Measurements from ENCODE around the gene NPFFR1. TPM values are rescaled to one million over a fixed set of nuclear protein-coding genes. Genes with fewer than 3 reads are reported as not detected.
"Not testable (repeated sequence)": the region's sequence is repeated elsewhere in the genome, so short reads cannot be mapped to it uniquely, and the experiment has no call there.

Gene NPFFR1
- total and polyA plus RNA-seq, 8 donors, result under 0.01 to 0.03 (median 0.03) TPM; not detected in 4

DNA sequence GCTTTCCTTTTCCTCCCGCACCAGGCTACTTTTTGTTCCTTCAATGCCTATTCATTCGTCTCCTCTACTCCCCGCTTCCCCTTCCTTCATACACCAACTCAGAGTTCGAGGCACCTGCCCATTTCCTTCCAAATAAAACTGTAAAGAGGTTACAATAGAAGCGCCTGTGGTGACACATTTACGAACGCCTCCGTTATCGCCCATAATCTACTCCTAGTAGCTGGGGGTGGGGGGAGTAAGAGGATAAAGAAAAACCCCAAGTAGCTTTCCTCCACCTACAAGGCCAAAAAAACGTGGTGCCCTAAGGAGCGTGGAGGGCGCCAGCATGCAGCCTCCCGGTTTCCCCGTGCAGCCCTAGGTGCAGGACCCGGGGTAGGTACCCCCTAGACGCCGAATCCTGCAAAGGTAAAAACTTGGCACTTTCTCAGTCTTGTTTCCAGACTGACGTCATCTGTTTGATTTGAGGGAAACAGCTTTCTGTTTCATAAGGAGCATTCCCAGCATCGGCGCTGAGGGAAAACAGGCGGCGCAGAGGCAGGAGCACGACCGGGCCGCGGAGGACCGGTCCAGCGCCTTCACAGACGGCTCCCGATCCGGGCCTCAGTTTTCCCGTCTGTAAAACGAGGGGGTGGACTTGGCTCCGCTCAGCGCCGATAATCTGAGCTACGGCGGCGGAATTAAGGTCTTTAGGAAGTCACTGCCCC is 51.5 kb downstream of the NPFFR1 start:
- Histone ChIP-seq H3K27me3 (no peaks in the 10 kb centered on the region), H3K4me1 (peaks cover 4 to 38% (median 15%) of the 10 kb centered on the region in 3 donors), H3K27ac (peak overlapping the region; percentile 82 to 92 (median 87)), H3K36me3 (peaks cover 0 to 16% (median 0%) of the 10 kb centered on the region in 3 donors), H3K9me3 (no peaks in the 10 kb centered on the region), H3K4me3 (peak overlapping the region; percentile 63 to 91 (median 82))
- no peak for FAIRE-seq
- intact Hi-C loops (cut with DNase I), result no loop called here
- TF ChIP-seq, protein P1, sequence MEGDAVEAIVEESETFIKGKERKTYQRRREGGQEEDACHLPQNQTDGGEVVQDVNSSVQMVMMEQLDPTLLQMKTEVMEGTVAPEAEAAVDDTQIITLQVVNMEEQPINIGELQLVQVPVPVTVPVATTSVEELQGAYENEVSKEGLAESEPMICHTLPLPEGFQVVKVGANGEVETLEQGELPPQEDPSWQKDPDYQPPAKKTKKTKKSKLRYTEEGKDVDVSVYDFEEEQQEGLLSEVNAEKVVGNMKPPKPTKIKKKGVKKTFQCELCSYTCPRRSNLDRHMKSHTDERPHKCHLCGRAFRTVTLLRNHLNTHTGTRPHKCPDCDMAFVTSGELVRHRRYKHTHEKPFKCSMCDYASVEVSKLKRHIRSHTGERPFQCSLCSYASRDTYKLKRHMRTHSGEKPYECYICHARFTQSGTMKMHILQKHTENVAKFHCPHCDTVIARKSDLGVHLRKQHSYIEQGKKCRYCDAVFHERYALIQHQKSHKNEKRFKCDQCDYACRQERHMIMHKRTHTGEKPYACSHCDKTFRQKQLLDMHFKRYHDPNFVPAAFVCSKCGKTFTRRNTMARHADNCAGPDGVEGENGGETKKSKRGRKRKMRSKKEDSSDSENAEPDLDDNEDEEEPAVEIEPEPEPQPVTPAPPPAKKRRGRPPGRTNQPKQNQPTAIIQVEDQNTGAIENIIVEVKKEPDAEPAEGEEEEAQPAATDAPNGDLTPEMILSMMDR (IDR thresholded peaks at IDR 0.05), result no peak
- peak; percentile 72 to 84 (median 76) for DNase-seq
- peak; percentile 65 to 75 (median 70) for ATAC-seq
- WGBS, 2 donors, result 2% methylated on average over 39 of the region's 39 CpGs

DNA sequence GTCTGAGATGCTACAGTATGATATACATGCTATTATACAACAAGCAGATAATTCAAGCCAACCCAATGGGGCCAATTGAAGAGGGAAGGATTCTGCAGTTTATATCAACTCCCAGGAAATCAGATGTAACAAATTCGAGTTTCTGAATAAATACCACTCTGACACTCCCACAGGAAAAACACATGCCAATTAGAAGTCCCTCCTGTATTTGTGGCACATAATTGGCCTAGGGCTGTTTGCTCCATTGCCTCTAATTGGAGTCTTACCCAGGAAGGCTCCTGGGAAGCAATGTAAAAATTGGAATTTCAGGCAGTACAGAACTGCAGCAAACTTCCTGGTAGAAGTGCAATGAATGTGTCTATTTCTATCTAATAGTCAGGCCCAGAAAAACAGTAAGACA is 55.3 kb downstream of the NPFFR1 start:
- ATAC-seq, result no peak
- WGBS, 2 donors, result 29 to 35% methylated on average over 1 of the region's 1 CpG
- peak overlapping the region in 1 of 4 donors; percentile 37 for H3K27ac ChIP-seq
- peaks cover 4 to 38% (median 24%) of the 10 kb centered on the region in 3 donors for H3K4me1 ChIP-seq
- H3K36me3 ChIP-seq, result peaks cover 0 to 16% (median 0%) of the 10 kb centered on the region in 3 donors
- DNase-seq, result no peak
- no peaks in the 10 kb centered on the region for H3K9me3 ChIP-seq
- H3K27me3 ChIP-seq, result no peaks in the 10 kb centered on the region
- TF ChIP-seq, protein P1 (IDR thresholded peaks at IDR 0.05), result no peak
- H3K4me3 ChIP-seq, result no peak overlapping the region
- no peak for FAIRE-seq
- intact Hi-C loops (cut with DNase I), result loop anchor here in 1 of 3 donors (10.0 kb wide), 1 partner anchor 136 kb away; no protein-coding TSS in a partner anchor

GRCh38 chr10:70227548-70228320 is 56.1 kb downstream of the NPFFR1 start:
- TF ChIP-seq, protein P1 (IDR thresholded peaks at IDR 0.05), result no peak
- FAIRE-seq (peak; percentile 34), ATAC-seq (peak; percentile 17 to 55 (median 36)), DNase-seq (no peak)
- H3K27ac ChIP-seq, result peak overlapping the region in 2 of 4 donors; percentile 8 to 37
- H3K4me1 ChIP-seq, result peaks cover 4 to 38% (median 24%) of the 10 kb centered on the region in 3 donors
- H3K4me3 ChIP-seq, result no peak overlapping the region
- H3K27me3 ChIP-seq, result no peaks in the 10 kb centered on the region
- intact Hi-C loops (cut with DNase I), result loop anchor here in 1 of 3 donors (10.0 kb wide), 1 partner anchor 137 kb away; no protein-coding TSS in a partner anchor
- WGBS, 2 donors, result 34 to 37% methylated on average over 3 of the region's 3 CpGs
- no peaks in the 10 kb centered on the region for H3K9me3 ChIP-seq
- H3K36me3 ChIP-seq, result peaks cover 0 to 16% (median 0%) of the 10 kb centered on the region in 3 donors

DNA sequence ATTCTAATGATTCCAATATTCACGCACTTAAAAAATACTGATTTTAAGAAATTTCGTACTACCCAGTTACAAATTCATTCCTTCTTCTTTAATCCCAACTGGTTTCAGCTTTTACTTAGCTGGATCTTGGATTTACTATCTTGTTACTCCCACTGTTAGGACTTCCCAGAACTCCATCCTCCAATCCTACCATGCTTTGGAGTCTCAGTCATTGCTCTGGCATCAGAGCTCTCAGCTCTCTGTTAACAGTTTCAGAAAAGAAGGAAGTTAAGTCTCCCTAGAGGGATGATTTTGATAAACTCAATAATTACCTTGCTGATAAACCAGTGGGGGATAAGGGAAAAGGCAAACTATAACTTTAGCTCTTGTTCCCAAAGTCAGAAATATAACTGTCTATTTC is 60.1 kb downstream of the NPFFR1 start:
- intact Hi-C loops (cut with DNase I), result loop anchor here in 2 of 3 donors (5.0 to 10.0 kb wide), 2 partner anchors 139 to 141 kb away; no protein-coding TSS in a partner anchor

GRCh38 chr10:70222811-70223447 is 60.9 kb downstream of the NPFFR1 start:
- not testable (repeated sequence) for H3K27me3 ChIP-seq, H3K36me3 ChIP-seq, FAIRE-seq, H3K4me3 ChIP-seq, H3K9me3 ChIP-seq, ATAC-seq, DNase-seq
- peak overlapping the region in 2 of 4 donors; percentile 42 to 50 for H3K27ac ChIP-seq
- intact Hi-C loops (cut with DNase I), result loop anchor here in 2 of 3 donors (5.0 to 10.0 kb wide), 2 partner anchors 139 to 142 kb away; no protein-coding TSS in a partner anchor
- WGBS, 2 donors, result 76 to 80% methylated on average over 9 of the region's 9 CpGs
- H3K4me1 ChIP-seq, result peaks cover 0 to 26% (median 23%) of the 10 kb centered on the region in 3 donors

More for the DNA sequence above, 60.1 kb downstream of the NPFFR1 start:
- no peak for FAIRE-seq
- DNase-seq, result no peak
- H3K27ac ChIP-seq, result no peak overlapping the region
- peaks cover 0 to 31% (median 27%) of the 10 kb centered on the region in 3 donors for H3K4me1 ChIP-seq
- TF ChIP-seq, protein P1 (IDR thresholded peaks at IDR 0.05), result no peak
- WGBS, 2 donors, result 94% methylated on average over 2 of the region's 2 CpGs
- H3K4me3 ChIP-seq, result no peak overlapping the region
- ATAC-seq, result no peak
- no peaks in the 10 kb centered on the region for H3K27me3 ChIP-seq
- peaks cover 0 to 2% (median 0%) of the 10 kb centered on the region in 3 donors for H3K36me3 ChIP-seq
- no peaks in the 10 kb centered on the region for H3K9me3 ChIP-seq
